ENCODE results near the gene LATS1.

LATS1 gene

DNA sequence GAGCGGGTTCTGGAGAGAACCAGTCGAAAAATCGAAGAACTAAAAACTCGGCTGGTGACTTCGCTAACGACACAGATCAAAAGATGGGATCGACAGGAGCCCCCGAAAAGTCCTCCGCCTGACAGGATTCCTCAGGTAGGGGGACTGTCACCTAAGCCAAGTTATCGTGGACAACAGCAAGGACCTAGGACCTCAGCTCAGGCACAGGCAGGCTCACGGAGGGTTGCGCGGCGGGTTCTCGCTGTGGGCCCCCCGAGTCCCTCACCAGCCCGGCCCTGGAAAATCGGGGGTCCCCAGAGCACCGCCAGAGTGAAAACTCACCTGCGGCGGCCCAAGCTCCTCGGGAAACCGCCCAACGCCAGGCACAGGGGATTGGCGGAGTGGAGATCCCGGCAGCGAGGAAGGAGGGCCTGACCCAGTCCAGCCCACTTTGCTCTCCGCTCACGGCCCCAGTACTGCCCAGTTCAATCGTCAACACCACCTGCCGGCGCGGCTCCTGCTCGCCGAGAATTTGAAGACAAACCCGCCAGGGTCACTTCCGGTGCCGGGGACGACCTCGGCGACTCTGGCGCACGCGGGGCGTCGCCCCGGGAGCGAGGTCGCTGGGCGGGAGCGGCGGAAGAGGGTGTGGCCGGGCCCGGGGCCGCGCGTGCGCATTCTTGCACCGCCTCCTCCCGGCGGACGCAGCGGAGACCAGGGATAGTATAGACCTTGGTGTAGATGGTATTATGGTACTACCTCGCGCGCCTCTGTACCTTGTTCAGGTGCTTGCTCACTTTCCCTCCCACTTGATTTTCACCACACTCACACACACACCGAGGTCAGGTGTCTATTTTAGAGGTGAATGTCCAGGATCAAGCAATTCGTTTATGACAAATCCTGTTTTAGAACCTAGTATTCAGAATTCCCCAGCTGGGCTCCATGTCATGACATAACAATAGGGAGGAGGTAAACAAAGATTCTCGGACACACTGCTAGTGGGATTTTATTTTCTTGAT lies 69.5 kb downstream of the LATS1 start, which contains the start of gene KATNA1:
Gene KATNA1, minus strand, starts transcription at position 567 of the 998 bp plus-strand sequence. CDS start 10,167 bp downstream, outside the sequence.
- peak; percentile 80 for DNase-seq

DNA sequence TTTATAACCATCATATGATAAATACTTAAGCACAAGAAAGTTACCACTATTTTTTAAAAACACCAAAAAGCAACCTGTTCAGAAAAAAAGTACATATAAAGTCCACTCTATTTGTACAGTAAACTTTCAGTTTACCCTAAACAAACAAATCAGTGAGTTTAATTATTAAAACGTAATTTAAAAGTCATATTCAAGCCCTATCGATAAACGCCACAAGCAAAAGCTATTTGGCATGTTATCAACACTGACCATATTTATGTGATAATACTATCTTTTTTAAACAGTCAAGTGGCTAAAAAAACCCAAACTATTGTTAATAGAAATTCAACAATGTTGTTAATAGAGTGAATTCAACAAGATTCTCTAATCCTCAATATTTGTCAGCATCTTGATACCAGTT lies 71.3 kb downstream of the LATS1 start:
- DNase-seq = no peak

GRCh38 chr6:149642829-149643580 lies 74.9 kb downstream of the LATS1 start:
- DNase-seq = no peak

DNA sequence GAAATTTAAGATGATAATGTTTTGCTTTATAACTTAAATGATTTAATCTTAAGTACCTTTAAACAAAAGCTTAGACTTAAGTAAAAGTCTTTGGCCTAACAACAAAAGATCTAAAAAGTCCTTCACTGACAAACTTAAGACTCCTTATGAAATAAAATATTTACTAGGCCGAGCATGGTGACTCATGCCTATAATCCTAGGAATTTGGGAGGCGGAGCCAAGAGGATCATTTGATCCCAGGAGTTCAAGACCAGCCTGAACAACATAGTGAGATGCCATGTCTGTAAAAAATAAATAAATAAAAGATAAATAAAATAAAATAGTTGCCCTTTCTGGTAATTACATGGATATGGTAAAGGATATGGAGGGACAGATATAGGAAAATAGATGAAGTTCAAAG lies 81.8 kb downstream of the LATS1 start:
- no peak for DNase-seq

DNA sequence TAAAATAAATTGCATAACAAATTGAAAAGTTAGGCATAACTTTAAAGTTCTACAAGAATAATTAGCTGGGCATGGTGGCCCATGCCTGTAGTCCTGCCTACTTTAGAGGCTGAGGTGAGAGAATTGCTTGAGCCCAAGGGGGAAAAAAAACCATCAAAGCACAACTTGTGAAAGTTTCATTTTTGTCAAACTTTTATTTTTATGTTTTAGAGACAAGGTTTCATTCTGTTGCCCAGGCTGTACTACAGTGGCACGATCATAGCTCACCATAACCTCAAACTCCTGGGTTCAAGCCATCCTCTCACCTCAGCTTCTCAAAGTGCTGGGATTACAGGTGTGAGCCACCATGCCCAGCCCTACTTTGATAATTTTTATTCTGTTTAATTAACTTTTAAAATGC lies 83.6 kb downstream of the LATS1 start:
- DNase-seq = no peak

DNA sequence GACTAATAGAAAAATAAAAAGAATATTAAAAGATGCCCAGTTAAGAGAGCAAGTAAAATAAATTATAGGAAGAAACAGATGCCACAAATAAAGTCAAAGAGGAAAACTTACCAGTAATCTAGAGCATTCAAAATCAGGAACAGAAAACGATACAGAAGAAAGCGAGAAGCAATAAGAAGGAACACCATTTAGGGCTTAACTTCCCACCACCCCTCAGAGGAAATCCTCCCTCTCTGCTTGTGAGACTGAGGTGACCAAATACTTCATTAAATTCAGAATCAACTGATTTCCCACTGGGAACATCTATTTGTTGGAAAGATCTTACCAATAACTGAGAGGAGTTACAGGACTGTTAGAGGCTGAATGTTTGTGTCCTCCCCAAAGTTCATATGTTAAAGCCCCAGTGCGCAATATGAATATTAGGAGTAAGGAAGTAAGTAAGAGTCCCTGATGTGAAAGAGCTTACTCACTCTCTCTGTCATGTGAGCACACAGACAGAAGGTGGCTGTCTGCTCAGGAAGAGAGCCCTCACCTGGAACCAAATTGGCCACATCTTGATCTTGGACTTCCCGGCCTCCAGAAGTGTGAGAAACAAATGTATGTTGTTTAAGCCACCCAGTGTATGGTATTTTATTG lies 88.9 kb downstream of the LATS1 start:
- DNase-seq = no peak

GRCh38 chr6:149627672-149628071 lies 90.2 kb downstream of the LATS1 start:
- no peak for DNase-seq

GRCh38 chr6:149615805-149616204 lies 102.1 kb downstream of the LATS1 start:
- no peak for DNase-seq

DNA sequence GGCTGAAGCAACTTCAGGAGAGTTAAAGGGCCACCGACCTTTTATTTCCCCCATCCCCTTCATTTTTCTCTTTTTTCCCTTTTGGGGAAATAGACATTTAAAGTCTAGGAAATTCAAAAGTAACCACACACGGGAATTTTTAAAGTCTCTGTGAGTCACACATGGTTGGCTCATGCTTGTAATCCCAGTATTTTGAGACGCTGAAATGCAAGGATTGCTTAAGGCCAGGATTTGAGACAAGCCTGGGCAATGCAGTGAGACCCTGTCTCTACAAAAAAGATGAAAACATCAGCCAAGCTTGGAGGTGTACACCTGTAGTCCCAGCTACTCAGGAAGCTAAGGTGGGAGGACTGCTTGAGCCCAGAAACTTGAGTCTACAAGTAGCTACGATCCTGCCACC lies 103.6 kb downstream of the LATS1 start:
- no peak for DNase-seq

GRCh38 chr6:149608381-149608982 lies 109.4 kb downstream of the LATS1 start:
- DNase-seq = no peak
